ENCODE data around the gene CRHR2. TPM values are rescaled to one million over a fixed set of nuclear protein-coding genes. Genes with fewer than 3 reads are reported as not detected.

Gene CRHR2
- total and polyA plus RNA-seq, 2 experiments from 2014 or later: 0.14 to 1.4 TPM

- TF ChIP-seq ZNF462 (CRISPR knock-in tag; IDR thresholded peaks at IDR 0.05) (no peak), POLR2AphosphoS5 (IDR thresholded peaks at IDR 0.05; ENCODE audit: low read depth) (no peak), ZNF114 (CRISPR knock-in tag; IDR thresholded peaks at IDR 0.05) (no peak), STAT1 (IDR thresholded peaks at IDR 0.05; ENCODE audit: unreplicated experiment) (no peak), JUNB (IDR thresholded peaks at IDR 0.05; ENCODE audit: unreplicated experiment) (no peak), NANOG (IDR thresholded peaks at IDR 0.05; ENCODE audit: borderline replicate concordance) (no peak), ZNF331 (CRISPR knock-in tag; IDR thresholded peaks at IDR 0.05; ENCODE audit: low read depth) (no peak), EZH2 (IDR thresholded peaks at IDR 0.05; ENCODE audit: low read depth, unreplicated experiment) (no peak), EZH2phosphoT487 (IDR thresholded peaks at IDR 0.05; ENCODE audit: unreplicated experiment) (no peak), ETS1 (IDR thresholded peaks at IDR 0.05) (no peak), CREB1 (CRISPR knock-in tag; IDR thresholded peaks at IDR 0.05; ENCODE audit: low read depth) (no peak)
These were observed 64.9 kb downstream of the CRHR2 start (continued) for GRCh38 chr7:30617359-30617758.

Measured in GM23338 (cell line).